Psoas muscle (tissue), 8 donors: ENCODE data around the gene CARS2. TPM values are rescaled to one million over a fixed set of nuclear protein-coding genes. Genes with fewer than 3 reads are reported as not detected.

ENCODE experiments used
- ATAC-seq, 4 donors: fragments of 200-7000 bp; cut with Tn5 transposase; one replicate each; pipeline ENCODE4 v1.9.1; 2020; ENCODE audit warnings: moderate library complexity in 3 of 4, mild to moderate bottlenecking in 2 of 4
- DNase-seq, 2 donors: peaks; one replicate each; pipeline ENCODE4 v3.0.0-alpha.2; 2020
- H3K27ac ChIP-seq: fragments of 200-600 bp; one replicate; pipeline ENCODE4 v1.8.0; 2022
- H3K27me3 ChIP-seq, 3 donors: fragments of 200-600 bp in 1 of 3; one replicate each; pipeline versions ENCODE4 v1.6.1 to v1.8.0; 2013 to 2022; ENCODE audit warnings: low read length in 2 of 3, mild to moderate bottlenecking in 2 of 3, moderate library complexity in 1 of 3; ENCODE audit not compliant: insufficient read depth in 3 of 3
- H3K36me3 ChIP-seq, 2 donors: fragments of 200-600 bp in 1 of 2; one replicate each; pipeline versions ENCODE4 v1.6.1 to v1.8.0; 2013 to 2022; ENCODE audit warnings: low read depth in 1 of 2, mild to moderate bottlenecking in 1 of 2, moderate library complexity in 1 of 2; ENCODE audit not compliant: insufficient read depth in 1 of 2
- H3K4me1 ChIP-seq: fragments of 200-600 bp; one replicate; pipeline ENCODE4 v1.8.0; 2022
- H3K4me3 ChIP-seq: fragments of 200-600 bp; one replicate; pipeline ENCODE4 v1.8.0; 2022; ENCODE audit warnings: mild to moderate bottlenecking
- H3K9me3 ChIP-seq: fragments of 200-600 bp; one replicate; pipeline ENCODE4 v1.8.0; 2022
- WGBS, 3 donors: extraction: QIAGEN DNeasy Blood & Tissue Kit; methylation state at CpG; one replicate each; pipeline versions ENCODE4 v1.1.6 to v1.1.7; 2013; 5-methylcytosine and 5-hydroxymethylcytosine counted together
- intact Hi-C, 2 donors: fragments of 100-400 bp; cut with DNase I; formaldehyde crosslinking; loops; one replicate each; pipeline versions ENCODE4 v1.11.0 to v1.14.2; 2022
- polyA plus RNA-seq, 3 donors: library from polyadenylated mRNA; stranded (reverse); fragments of 200-250 nt; gene quantifications; one replicate each; pipeline ENCODE4 v1.2.3, GENCODE V29; 2013
- total RNA-seq, 4 donors: library from RNA; stranded (reverse); fragmentation: NEBNext Ultra II Directional in 2 of 4; extraction: Animal tissue kit (Norgen Biotek cat#: 25700) in 2 of 4; gene quantifications; one replicate each; pipeline versions ENCODE4 v1.2.1 to v1.2.4, GENCODE V29; 2021 to 2023
- TF ChIP-seq, protein P1 (sequence below): fragments of 200-600 bp; IDR thresholded peaks from one replicate; pipeline ENCODE4 v1.8.0; 2022; ENCODE audit warnings: antibody characterized with exemption
- donor health status: healthy with polysubstance abuse.
- donor health status: DM: no; HTN: no; CAD: no; lungs with moderate emphysema.
- donor health status: Bipolar disorder and iron deficiency.
- donor health status: healthy.
- donor health status: DM: yes; HTN: yes; CAD: no.
- donor health status: DM: no; HTN: no; CAD: no.
- donor health status: DM: no; HTN: no; CAD: no.
- donor health status: DM: yes; HTN: yes; CAD: no.

The CARS2 gene
- total and polyA plus RNA-seq, 7 donors, result 41.3 to 85.2 (median 56.3) TPM

- Histone ChIP-seq H3K4me1 (peaks cover 12% of the 10 kb centered on the region), H3K9me3 (no peaks in the 10 kb centered on the region), H3K27me3 (no peaks in the 10 kb centered on the region), H3K4me3 (no peak overlapping the region), H3K36me3 (peaks cover 5 to 86% of the 10 kb centered on the region in 2 donors), H3K27ac (no peak overlapping the region)
- no peak for ATAC-seq
- 83 to 88% (median 83%) methylated on average over 6 of the region's 6 CpGs for WGBS, 3 donors
- intact Hi-C loops, result no loop called here
- TF ChIP-seq, protein P1, sequence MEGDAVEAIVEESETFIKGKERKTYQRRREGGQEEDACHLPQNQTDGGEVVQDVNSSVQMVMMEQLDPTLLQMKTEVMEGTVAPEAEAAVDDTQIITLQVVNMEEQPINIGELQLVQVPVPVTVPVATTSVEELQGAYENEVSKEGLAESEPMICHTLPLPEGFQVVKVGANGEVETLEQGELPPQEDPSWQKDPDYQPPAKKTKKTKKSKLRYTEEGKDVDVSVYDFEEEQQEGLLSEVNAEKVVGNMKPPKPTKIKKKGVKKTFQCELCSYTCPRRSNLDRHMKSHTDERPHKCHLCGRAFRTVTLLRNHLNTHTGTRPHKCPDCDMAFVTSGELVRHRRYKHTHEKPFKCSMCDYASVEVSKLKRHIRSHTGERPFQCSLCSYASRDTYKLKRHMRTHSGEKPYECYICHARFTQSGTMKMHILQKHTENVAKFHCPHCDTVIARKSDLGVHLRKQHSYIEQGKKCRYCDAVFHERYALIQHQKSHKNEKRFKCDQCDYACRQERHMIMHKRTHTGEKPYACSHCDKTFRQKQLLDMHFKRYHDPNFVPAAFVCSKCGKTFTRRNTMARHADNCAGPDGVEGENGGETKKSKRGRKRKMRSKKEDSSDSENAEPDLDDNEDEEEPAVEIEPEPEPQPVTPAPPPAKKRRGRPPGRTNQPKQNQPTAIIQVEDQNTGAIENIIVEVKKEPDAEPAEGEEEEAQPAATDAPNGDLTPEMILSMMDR, result no peak
- DNase-seq, result no peak
Measured at GRCh38 chr13:110637275-110637674, 68.6 kb downstream of the CARS2 start.

DNA sequence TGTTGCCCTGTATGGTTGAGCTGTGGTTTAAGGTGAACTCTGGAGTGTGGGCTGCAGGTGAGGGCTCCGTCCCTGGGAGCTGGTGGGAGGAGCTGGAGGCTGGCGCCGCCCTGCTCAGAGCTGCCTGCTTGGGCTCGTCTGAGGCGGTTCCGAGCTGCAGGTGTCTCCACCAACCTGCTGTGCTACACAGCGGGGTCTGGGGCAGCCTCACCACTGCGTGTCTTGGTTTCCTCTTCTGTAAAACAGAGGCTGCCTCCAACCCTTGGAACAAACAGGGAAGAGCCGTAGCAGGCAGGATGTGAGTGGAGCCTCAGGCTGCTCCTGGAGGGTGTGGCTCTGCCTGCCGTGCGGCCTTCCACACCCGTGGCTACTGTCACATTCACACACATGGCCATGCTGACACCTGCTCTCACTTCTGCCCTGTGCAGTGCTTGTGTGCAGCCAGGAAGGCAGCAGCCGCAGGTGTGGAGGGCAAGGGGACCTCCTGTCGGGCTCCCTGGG is 69.2 kb downstream of the CARS2 start:
- ATAC-seq (no peak), DNase-seq (no peak)
- H3K36me3 ChIP-seq, result peaks cover 5 to 84% of the 10 kb centered on the region in 2 donors
- WGBS, 3 donors, result 86 to 93% (median 89%) methylated on average over 14 of the region's 14 CpGs
- no peak overlapping the region for H3K4me3 ChIP-seq
- no peak overlapping the region for H3K27ac ChIP-seq
- no peaks in the 10 kb centered on the region for H3K27me3 ChIP-seq
- no peaks in the 10 kb centered on the region for H3K9me3 ChIP-seq
- intact Hi-C loops, result no loop called here
- peaks cover 12% of the 10 kb centered on the region for H3K4me1 ChIP-seq
- TF ChIP-seq, protein P1, result no peak

DNA sequence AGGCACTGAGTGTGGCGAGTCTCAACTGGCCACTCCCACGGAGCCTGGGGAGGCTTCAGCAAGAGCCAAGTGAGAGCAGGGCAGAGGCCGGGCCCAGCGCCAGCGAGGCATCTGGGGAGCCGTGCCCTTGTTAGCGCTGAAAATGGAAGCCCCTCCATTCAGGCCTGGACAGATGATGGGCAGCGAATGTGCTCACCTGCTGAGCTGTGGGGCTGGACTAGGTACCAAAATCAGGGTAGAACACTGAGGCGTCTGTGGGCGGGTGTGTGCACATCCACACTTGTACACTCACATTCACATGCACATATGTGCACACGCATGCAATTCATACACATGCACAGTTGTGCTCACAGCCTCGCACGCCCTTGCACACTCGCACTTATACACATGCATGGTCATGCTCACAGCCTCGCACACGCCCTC is 69.9 kb downstream of the CARS2 start:
- WGBS, 3 donors, result 76 to 87% (median 78%) methylated on average over 16 of the region's 16 CpGs
- Histone ChIP-seq H3K9me3 (no peaks in the 10 kb centered on the region), H3K36me3 (peaks cover 2 to 84% of the 10 kb centered on the region in 2 donors), H3K4me1 (peaks cover 16% of the 10 kb centered on the region), H3K4me3 (no peak overlapping the region), H3K27ac (no peak overlapping the region), H3K27me3 (no peaks in the 10 kb centered on the region)
- DNase-seq (no peak), ATAC-seq (no peak)
- TF ChIP-seq, protein P1, result no peak
- intact Hi-C loops, result no loop called here

DNA sequence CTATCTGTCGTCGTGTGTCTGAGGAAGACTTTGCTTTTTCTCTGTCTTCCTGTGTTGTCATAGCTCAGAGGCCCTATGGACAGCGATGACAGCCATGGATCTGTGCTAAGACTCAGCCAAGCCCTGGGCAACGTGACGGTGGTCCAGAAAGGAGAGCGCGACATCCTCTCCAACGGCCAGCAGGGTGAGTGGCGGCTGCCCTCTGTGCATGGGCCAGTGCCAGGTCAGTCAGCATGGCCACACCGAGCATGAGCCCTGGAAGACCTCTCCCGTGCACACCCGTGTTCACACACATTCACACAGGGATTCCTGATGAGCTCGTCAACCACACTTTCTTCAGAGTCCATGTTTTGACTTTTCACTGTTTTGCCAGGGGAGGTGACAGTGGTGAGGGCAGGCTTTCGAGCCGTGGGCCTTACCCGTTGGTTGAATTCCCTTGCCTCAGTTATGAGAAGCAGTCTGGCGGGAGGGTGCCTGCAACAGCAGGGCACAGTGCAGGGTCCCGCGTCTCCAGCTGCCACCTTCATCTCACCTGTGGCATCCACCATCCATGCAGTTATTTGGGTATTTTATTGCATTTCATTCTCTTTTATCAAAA is 70.4 kb downstream of the CARS2 start:
- Histone ChIP-seq H3K27ac (no peak overlapping the region), H3K4me3 (no peak overlapping the region), H3K4me1 (peaks cover 17% of the 10 kb centered on the region), H3K36me3 (peaks cover 0 to 80% of the 10 kb centered on the region in 2 donors), H3K27me3 (no peaks in the 10 kb centered on the region), H3K9me3 (no peaks in the 10 kb centered on the region)
- TF ChIP-seq, protein P1, result no peak
- ATAC-seq (peak in 1 of 4 donors; percentile 15), DNase-seq (no peak)
- intact Hi-C loops, result no loop called here
- 80 to 84% (median 80%) methylated on average over 19 of the region's 19 CpGs for WGBS, 3 donors

DNA sequence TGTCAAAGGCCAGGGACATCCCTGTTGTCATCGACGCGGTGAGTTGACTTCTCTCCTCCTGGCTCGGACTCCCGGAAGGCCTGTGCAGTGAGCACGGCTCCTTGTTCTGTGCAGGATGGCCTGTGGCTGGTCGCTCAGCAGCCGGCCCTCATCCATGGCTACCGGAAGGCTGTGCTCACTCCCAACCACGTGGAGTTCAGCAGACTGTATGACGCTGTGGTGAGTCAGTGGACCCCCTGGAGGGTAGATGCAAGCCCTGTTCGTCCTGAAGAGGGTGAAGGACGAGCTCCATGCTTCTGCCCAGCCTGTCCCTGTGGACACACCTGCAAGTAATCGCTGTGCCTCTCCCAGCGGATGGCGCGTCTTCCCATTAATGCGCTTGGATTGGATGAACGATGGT is 71.4 kb downstream of the CARS2 start:
- 87 to 93% (median 88%) methylated on average over 19 of the region's 19 CpGs for WGBS, 3 donors
- ATAC-seq, result peak in 1 of 4 donors; percentile 29
- peaks cover 25% of the 10 kb centered on the region for H3K4me1 ChIP-seq
- H3K27ac ChIP-seq, result no peak overlapping the region
- TF ChIP-seq, protein P1, result no peak
- H3K4me3 ChIP-seq, result no peak overlapping the region
- intact Hi-C loops, result no loop called here
- H3K36me3 ChIP-seq, result peaks cover 0 to 72% of the 10 kb centered on the region in 2 donors
- DNase-seq, result no peak
- H3K27me3 ChIP-seq, result no peaks in the 10 kb centered on the region
- H3K9me3 ChIP-seq, result no peaks in the 10 kb centered on the region
